Smooth muscle cell (in vitro differentiated cells): ENCODE data around the gene MAGEA4. TPM values are rescaled to one million over a fixed set of nuclear protein-coding genes. Genes with fewer than 3 reads are reported as not detected.

Experiments
- DNase-seq: peaks from one replicate; lab custom pipeline; 2025; ENCODE audit not compliant: unreplicated experiment; lab: John Stamatoyannopoulos, UW
- H2AFZ ChIP-seq: fragments of 200-600 bp; sonication (generic); 2 replicates; pipeline ENCODE4 v1.6.0; 2016; ENCODE audit warnings: antibody characterized with exemption, low read depth, mild to moderate bottlenecking
- H3F3A ChIP-seq: fragments of 200-600 bp; sonication (generic); 2 replicates; pipeline ENCODE4 v1.6.0; 2017; ENCODE audit warnings: antibody characterized with exemption, low read depth
- H3K27ac ChIP-seq: fragments of 200-600 bp; sonication (generic); 2 replicates; pipeline ENCODE4 v1.5.1; 2016; ENCODE audit warnings: low read depth, mild to moderate bottlenecking
- H3K27me3 ChIP-seq: fragments of 200-600 bp; sonication (generic); 2 replicates; pipeline ENCODE4 v1.6.1; 2016; ENCODE audit warnings: low read depth, mild to moderate bottlenecking
- H3K36me3 ChIP-seq: fragments of 200-600 bp; sonication (generic); 2 replicates; pipeline ENCODE4 v1.5.1; 2016; ENCODE audit warnings: low read depth
- H3K4me1 ChIP-seq: fragments of 200-600 bp; sonication (generic); 2 replicates; pipeline ENCODE4 v1.5.1; 2016; ENCODE audit warnings: low read depth
- H3K4me2 ChIP-seq: fragments of 200-600 bp; sonication (generic); 2 replicates; pipeline ENCODE4 v1.6.0; 2016; ENCODE audit warnings: mild to moderate bottlenecking
- H3K4me3 ChIP-seq: fragments of 200-600 bp; sonication (generic); 2 replicates; pipeline ENCODE4 v1.5.1; 2016; ENCODE audit warnings: mild to moderate bottlenecking
- H3K79me2 ChIP-seq: fragments of 200-600 bp; sonication (generic); 2 replicates; pipeline ENCODE4 v1.6.0; 2016; ENCODE audit warnings: low read depth, mild to moderate bottlenecking
- H3K9ac ChIP-seq: fragments of 200-600 bp; sonication (generic); 2 replicates; pipeline ENCODE4 v1.6.0; 2016; ENCODE audit warnings: low read depth
- H3K9me3 ChIP-seq: fragments of 200-600 bp; sonication (generic); replicated peaks from 2 replicates; pipeline ENCODE4 v1.5.1; 2016; ENCODE audit warnings: low read depth
- H4K20me1 ChIP-seq: fragments of 200-600 bp; sonication (generic); 2 replicates; pipeline ENCODE4 v1.6.0; 2016; ENCODE audit warnings: low read depth
- CTCF ChIP-seq: fragments of 200-600 bp; sonication (generic); IDR thresholded peaks from 2 replicates; pipeline ENCODE4 v1.5.1; 2017; ENCODE audit warnings: borderline replicate concordance, mild to moderate bottlenecking, antibody characterized with exemption; ENCODE audit not compliant: insufficient read depth, poor library complexity, severe bottlenecking
- WGBS: methylation state at CpG from one replicate; pipeline ENCODE4 v1.1.7; 2016; ENCODE audit warnings: low lambda C conversion rate; 5-methylcytosine and 5-hydroxymethylcytosine counted together
- polyA plus RNA-seq: library from polyadenylated mRNA; unstranded; fragments of >200 nt; fragmentation: Nextera tagmentation; extraction: Ambion mirVana; gene quantifications from 2 replicates; pipeline ENCODE4 v1.2.1, GENCODE V29; 2016
- total RNA-seq: library from RNA; depleted of rRNA; stranded (reverse); fragments of >200 nt; gene quantifications from 2 replicates; pipeline ENCODE4 v1.2.3, GENCODE V29; 2014

MAGEA4 gene
- total and polyA plus RNA-seq, 2 experiments from 2014 or later: not detected

GRCh38 chrX:151875270-151876026 lies 37.2 kb upstream of the MAGEA4 start:
- no peak overlapping the region for H3K27ac ChIP-seq
- H3F3A ChIP-seq: no peaks in the 10 kb centered on the region
- no peaks in the 10 kb centered on the region for H3K27me3 ChIP-seq
- H4K20me1 ChIP-seq: no peaks in the 10 kb centered on the region
- no peaks in the 10 kb centered on the region for H3K9me3 ChIP-seq
- no peaks in the 10 kb centered on the region for H3K79me2 ChIP-seq
- WGBS: 55% methylated on average over 5 of the region's 5 CpGs
- TF ChIP-seq CTCF: no peak
- H3K36me3 ChIP-seq: no peaks in the 10 kb centered on the region
- no peak for DNase-seq
- no peak overlapping the region for H3K4me3 ChIP-seq
- H2AFZ ChIP-seq: no peak overlapping the region
- no peaks in the 10 kb centered on the region for H3K4me1 ChIP-seq
- H3K9ac ChIP-seq: no peak overlapping the region
- no peak overlapping the region for H3K4me2 ChIP-seq

GRCh38 chrX:151878574-151878973 lies 34.1 kb upstream of the MAGEA4 start:
- Histone ChIP-seq H3K4me1 (no peaks in the 10 kb centered on the region), H3K4me3 (no peak overlapping the region), H4K20me1 (no peaks in the 10 kb centered on the region), H3K36me3 (no peaks in the 10 kb centered on the region), H3K27me3 (no peaks in the 10 kb centered on the region), H3K27ac (no peak overlapping the region), H3K9ac (no peak overlapping the region), H2AFZ (no peak overlapping the region), H3K9me3 (no peaks in the 10 kb centered on the region), H3F3A (no peaks in the 10 kb centered on the region), H3K4me2 (no peak overlapping the region), H3K79me2 (no peaks in the 10 kb centered on the region)
- DNase-seq: no peak
- TF ChIP-seq CTCF: no peak
- 87% methylated on average over 8 of the region's 8 CpGs for WGBS

GRCh38 chrX:151879856-151880255 lies 32.8 kb upstream of the MAGEA4 start:
- 76% methylated on average over 4 of the region's 4 CpGs for WGBS

More at GRCh38 chrX:151879856-151880255, 32.8 kb upstream of the MAGEA4 start:
- Histone ChIP-seq H4K20me1 (no peaks in the 10 kb centered on the region), H3K79me2 (no peaks in the 10 kb centered on the region), H3K36me3 (no peaks in the 10 kb centered on the region), H3K9me3 (no peaks in the 10 kb centered on the region), H3K9ac (no peak overlapping the region), H3K4me3 (no peak overlapping the region), H3K4me2 (no peak overlapping the region), H3K4me1 (no peaks in the 10 kb centered on the region), H2AFZ (no peak overlapping the region), H3K27ac (no peak overlapping the region), H3K27me3 (no peaks in the 10 kb centered on the region), H3F3A (no peaks in the 10 kb centered on the region)
- DNase-seq: no peak
- no peak for TF ChIP-seq CTCF
